ENCODE measurements around the gene RUNX2.
"Not testable (repeated sequence)": the region's sequence is repeated elsewhere in the genome, so short reads cannot be mapped to it uniquely, and the experiment has no call there.

The RUNX2 gene

DNA sequence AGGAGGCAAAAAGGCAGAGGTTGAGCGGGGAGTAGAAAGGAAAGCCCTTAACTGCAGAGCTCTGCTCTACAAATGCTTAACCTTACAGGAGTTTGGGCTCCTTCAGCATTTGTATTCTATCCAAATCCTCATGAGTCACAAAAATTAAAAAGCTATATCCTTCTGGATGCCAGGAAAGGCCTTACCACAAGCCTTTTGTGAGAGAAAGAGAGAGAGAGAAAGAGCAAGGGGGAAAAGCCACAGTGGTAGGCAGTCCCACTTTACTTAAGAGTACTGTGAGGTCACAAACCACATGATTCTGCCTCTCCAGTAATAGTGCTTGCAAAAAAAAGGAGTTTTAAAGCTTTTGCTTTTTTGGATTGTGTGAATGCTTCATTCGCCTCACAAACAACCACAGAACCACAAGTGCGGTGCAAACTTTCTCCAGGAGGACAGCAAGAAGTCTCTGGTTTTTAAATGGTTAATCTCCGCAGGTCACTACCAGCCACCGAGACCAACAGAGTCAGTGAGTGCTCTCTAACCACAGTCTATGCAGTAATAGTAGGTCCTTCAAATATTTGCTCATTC lies at the start of gene RUNX2:
RUNX2 (plus strand) TSS at position 375 of the 567 bp plus-strand sequence. CDS start 397 bp downstream, outside the sequence.
- TF ChIP-seq, protein P1, sequence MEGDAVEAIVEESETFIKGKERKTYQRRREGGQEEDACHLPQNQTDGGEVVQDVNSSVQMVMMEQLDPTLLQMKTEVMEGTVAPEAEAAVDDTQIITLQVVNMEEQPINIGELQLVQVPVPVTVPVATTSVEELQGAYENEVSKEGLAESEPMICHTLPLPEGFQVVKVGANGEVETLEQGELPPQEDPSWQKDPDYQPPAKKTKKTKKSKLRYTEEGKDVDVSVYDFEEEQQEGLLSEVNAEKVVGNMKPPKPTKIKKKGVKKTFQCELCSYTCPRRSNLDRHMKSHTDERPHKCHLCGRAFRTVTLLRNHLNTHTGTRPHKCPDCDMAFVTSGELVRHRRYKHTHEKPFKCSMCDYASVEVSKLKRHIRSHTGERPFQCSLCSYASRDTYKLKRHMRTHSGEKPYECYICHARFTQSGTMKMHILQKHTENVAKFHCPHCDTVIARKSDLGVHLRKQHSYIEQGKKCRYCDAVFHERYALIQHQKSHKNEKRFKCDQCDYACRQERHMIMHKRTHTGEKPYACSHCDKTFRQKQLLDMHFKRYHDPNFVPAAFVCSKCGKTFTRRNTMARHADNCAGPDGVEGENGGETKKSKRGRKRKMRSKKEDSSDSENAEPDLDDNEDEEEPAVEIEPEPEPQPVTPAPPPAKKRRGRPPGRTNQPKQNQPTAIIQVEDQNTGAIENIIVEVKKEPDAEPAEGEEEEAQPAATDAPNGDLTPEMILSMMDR (IDR thresholded peaks at IDR 0.05; ENCODE audit: low read length): no peak
- no peak for TF ChIP-seq EZH2 (IDR thresholded peaks at IDR 0.05; ENCODE audit: borderline replicate concordance, low read length)
- H3K27ac ChIP-seq (ENCODE audit: low read depth, low read length, poor library complexity, severe bottlenecking): no peak within 1 kb of the TSS

DNA sequence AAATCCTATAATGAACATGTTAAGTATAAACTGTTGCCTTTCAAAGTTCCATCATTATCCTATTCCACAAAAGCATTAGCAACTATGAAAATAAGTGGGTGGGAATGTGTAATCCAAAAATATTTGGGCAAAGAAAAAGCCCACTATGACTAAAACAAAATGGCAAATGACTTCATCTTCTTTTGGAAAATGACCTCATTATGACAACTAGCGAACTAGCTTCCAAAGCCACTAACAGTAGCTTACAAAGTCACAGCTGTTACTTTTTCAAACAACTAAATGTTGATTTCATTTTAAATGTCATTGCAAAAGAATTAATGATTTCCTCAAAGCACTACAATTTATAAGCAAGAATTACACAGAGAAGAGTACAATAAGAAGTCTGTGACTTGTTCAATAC lies 49.8 kb upstream of the RUNX2 start:
- Histone ChIP-seq H3K4me3 (ENCODE audit: low read depth, low read length, poor library complexity, severe bottlenecking) (no peak overlapping the region), H3K27me3 (ENCODE audit: insufficient read depth, low read length) (no peaks in the 10 kb centered on the region), H3K9ac (ENCODE audit: low read length) (no peak overlapping the region), H4K20me1 (ENCODE audit: insufficient read depth, low read length) (no peaks in the 10 kb centered on the region), H3K4me1 (ENCODE audit: insufficient read depth, low read length, severe bottlenecking) (no peaks in the 10 kb centered on the region), H3K4me2 (ENCODE audit: low read length) (no peak overlapping the region), H3K27ac (ENCODE audit: low read depth, low read length, poor library complexity, severe bottlenecking) (no peak overlapping the region), H3F3A (ENCODE audit: insufficient read depth, low read length) (no peaks in the 10 kb centered on the region), H3K9me3 (ENCODE audit: low read length) (no peaks in the 10 kb centered on the region), H3K36me3 (ENCODE audit: insufficient read depth, low read length) (no peaks in the 10 kb centered on the region), H3K79me2 (ENCODE audit: insufficient read depth, low read length) (no peaks in the 10 kb centered on the region), H2AFZ (ENCODE audit: low read length) (no peak overlapping the region), H3K9me2 (ENCODE audit: low read depth, low read length) (no peaks in the 10 kb centered on the region)
- no peak for TF ChIP-seq EZH2 (IDR thresholded peaks at IDR 0.05; ENCODE audit: borderline replicate concordance, low read length)
- TF ChIP-seq, protein P1 (IDR thresholded peaks at IDR 0.05; ENCODE audit: low read length): no peak

More for the DNA sequence above, at the start of gene RUNX2:
- Histone ChIP-seq H3K4me3 (ENCODE audit: low read depth, low read length, poor library complexity, severe bottlenecking) (no peak within 1 kb of the TSS), H2AFZ (ENCODE audit: low read length) (no peak within 1 kb of the TSS), H3K4me2 (ENCODE audit: low read length) (no peak within 1 kb of the TSS), H3K9me3 (ENCODE audit: low read length) (no peaks in the 10 kb centered on the region), H3K4me1 (ENCODE audit: insufficient read depth, low read length, severe bottlenecking) (no peaks in the 10 kb centered on the region), H3F3A (ENCODE audit: insufficient read depth, low read length) (no peaks in the 10 kb centered on the region), H3K36me3 (ENCODE audit: insufficient read depth, low read length) (no peaks in the 10 kb centered on the region), H3K9ac (ENCODE audit: low read length) (no peak within 1 kb of the TSS), H4K20me1 (ENCODE audit: insufficient read depth, low read length) (no peaks in the 10 kb centered on the region), H3K9me2 (ENCODE audit: low read depth, low read length) (no peaks in the 10 kb centered on the region), H3K27me3 (ENCODE audit: insufficient read depth, low read length) (no peaks in the 10 kb centered on the region), H3K79me2 (ENCODE audit: insufficient read depth, low read length) (no peaks in the 10 kb centered on the region)

DNA sequence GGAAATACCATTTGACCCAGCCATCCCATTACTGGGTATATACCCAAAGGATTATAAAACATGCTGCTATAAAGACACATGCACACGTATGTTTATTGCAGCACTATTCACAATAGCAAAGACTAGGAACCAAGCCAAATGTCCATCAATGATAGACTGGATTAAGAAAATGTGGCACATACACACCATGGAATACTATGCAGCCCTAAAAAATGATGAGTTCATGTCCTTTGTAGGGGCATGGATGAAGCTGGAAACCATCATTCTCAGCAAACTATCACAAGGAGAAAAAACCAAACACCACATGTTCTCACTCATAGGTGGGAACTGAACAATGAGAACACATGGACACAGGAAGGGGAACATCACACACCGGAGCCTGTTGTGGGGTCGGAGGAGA lies 41.4 kb upstream of the RUNX2 start:
- not testable (repeated sequence) for H3K36me3 ChIP-seq (ENCODE audit: insufficient read depth, low read length); H3K4me1 ChIP-seq (ENCODE audit: insufficient read depth, low read length, severe bottlenecking); H3K79me2 ChIP-seq (ENCODE audit: insufficient read depth, low read length); H3K4me2 ChIP-seq (ENCODE audit: low read length); H3K9me2 ChIP-seq (ENCODE audit: low read depth, low read length); H3K4me3 ChIP-seq (ENCODE audit: low read depth, low read length, poor library complexity, severe bottlenecking); H3F3A ChIP-seq (ENCODE audit: insufficient read depth, low read length); H3K9ac ChIP-seq (ENCODE audit: low read length); H4K20me1 ChIP-seq (ENCODE audit: insufficient read depth, low read length); H3K27me3 ChIP-seq (ENCODE audit: insufficient read depth, low read length); H2AFZ ChIP-seq (ENCODE audit: low read length); H3K27ac ChIP-seq (ENCODE audit: low read depth, low read length, poor library complexity, severe bottlenecking); H3K9me3 ChIP-seq (ENCODE audit: low read length)

Measured in OCI-LY1 (cell line).